HepG2 (cell line): ENCODE measurements around the gene ANXA5. TPM values are rescaled to one million over a fixed set of nuclear protein-coding genes. Genes with fewer than 3 reads are reported as not detected.

ENCODE experiments used
- ARID4A ChIP-seq: sonication (generic); formaldehyde crosslinking; IDR thresholded peaks from 2 replicates; pipeline ENCODE4 v1.5.0; 2020; ENCODE audit warnings: mild to moderate bottlenecking, missing genetic modification reagents, borderline replicate concordance
- CHD4 ChIP-seq: fragments of 200-600 bp; sonication (generic); IDR thresholded peaks from 2 replicates; pipeline ENCODE4 v1.7.0; 2017; ENCODE audit warnings: mild to moderate bottlenecking, low read length, borderline replicate concordance
- FOXA3 ChIP-seq: IDR thresholded peaks from 2 replicates; pipeline ENCODE4 v1.6.1; 2016; ENCODE audit warnings: missing genetic modification reagents, missing compliant biosample characterization
- FOXJ3 ChIP-seq: sonication (generic); formaldehyde crosslinking; IDR thresholded peaks from 2 replicates; pipeline ENCODE4 v1.4.0; 2020; ENCODE audit warnings: missing genetic modification reagents, mild to moderate bottlenecking, borderline replicate concordance
- GATA4 ChIP-seq: sonication (generic); IDR thresholded peaks from 2 replicates; pipeline ENCODE4 v1.6.1; 2016; ENCODE audit warnings: antibody characterized with exemption, low read depth, borderline replicate concordance
- GFI1 ChIP-seq: sonication (generic); formaldehyde crosslinking; IDR thresholded peaks from 2 replicates; pipeline ENCODE4 v1.5.0; 2020; ENCODE audit warnings: missing genetic modification reagents, mild to moderate bottlenecking, borderline replicate concordance
- MED13 ChIP-seq: sonication (generic); formaldehyde crosslinking; IDR thresholded peaks from 2 replicates; pipeline ENCODE4 v1.5.0; 2020; ENCODE audit warnings: missing genetic modification reagents
- TCF7 ChIP-seq: sonication (generic); IDR thresholded peaks from 2 replicates; pipeline ENCODE4 v1.6.1; 2016; ENCODE audit warnings: antibody characterized with exemption, low read depth
- XRCC5 ChIP-seq: fragments of 200-400 bp; formaldehyde crosslinking; optimal IDR thresholded peaks from 2 replicates; pipeline ENCODE3; 2017; ENCODE audit warnings: mild to moderate bottlenecking, low read length
- ZFP37 ChIP-seq: sonication (generic); formaldehyde crosslinking; IDR thresholded peaks from 2 replicates; pipeline ENCODE4 v1.4.0; 2020; ENCODE audit warnings: missing genetic modification reagents, borderline replicate concordance
- ZMYM2 ChIP-seq: sonication (generic); formaldehyde crosslinking; IDR thresholded peaks from 2 replicates; pipeline ENCODE4 v1.8.0; 2022; ENCODE audit warnings: mild to moderate bottlenecking, missing genetic modification reagents
- ZNF333 ChIP-seq: sonication (generic); formaldehyde crosslinking; IDR thresholded peaks from 2 replicates; pipeline ENCODE4 v1.4.0; 2020; ENCODE audit warnings: mild to moderate bottlenecking, missing genetic modification reagents, borderline replicate concordance
- ZNF709 ChIP-seq: sonication (generic); formaldehyde crosslinking; IDR thresholded peaks from 2 replicates; pipeline ENCODE4 v1.5.0; 2020; ENCODE audit warnings: mild to moderate bottlenecking, missing genetic modification reagents
- polyA plus RNA-seq, 8 experiments: library from polyadenylated mRNA; depleted of rRNA in 3 of 8; stranded (reverse) in 7 of 8; unstranded in 1 of 8; fragments of >200 nt; fragmentation: Illumina TruSeq in 4 of 8; extraction: Trizol in 4 of 8; gene quantifications; 2 replicates each; pipeline versions ENCODE4 v1.2.1 to v1.2.3, GENCODE V29; 2011 to 2016; ENCODE audit warnings: low read depth in 4 of 8, missing spikeins in 1 of 8, mixed read lengths in 1 of 8; ENCODE audit not compliant: insufficient read depth in 1 of 8
- total RNA-seq, 5 experiments: library from RNA; depleted of rRNA; stranded (reverse); fragments of >200 nt; fragmentation: Illumina TruSeq; extraction: Trizol; gene quantifications; 2 replicates each; pipeline ENCODE4 v1.2.3, GENCODE V29; 2016; ENCODE audit warnings: low read depth in 1 of 5
- TF ChIP-seq, protein P1 (sequence below): sonication (generic); formaldehyde crosslinking; IDR thresholded peaks from 2 replicates; pipeline ENCODE4 v1.4.0; 2020; ENCODE audit warnings: missing genetic modification reagents, borderline replicate concordance
- TF ChIP-seq, protein P2 (sequence below): IDR thresholded peaks from 2 replicates; pipeline ENCODE4 v1.6.1; 2012; ENCODE audit warnings: low read length, improper control_type of control experiment

Gene ANXA5
- total and polyA plus RNA-seq, 2 of the 13 experiments (the other 11 are each of a cell fraction or from before 2014, with no cell fraction given), result 209 to 342 TPM

- TF ChIP-seq GATA4 (0 out of 2 replicates have a peak, but pooled peaks have one; percentile 21), ZFP37 (CRISPR knock-in tag) (0 out of 2 replicates have a peak, but pooled peaks have one; percentile 39), ARID4A (peak; percentile 46; the same call in 1 of the 2 replicates), ZNF709 (no peak), MED13 (CRISPR knock-in tag) (peak; percentile 35; the same call in 1 of the 2 replicates), XRCC5 (peak; percentile 56), FOXJ3 (CRISPR knock-in tag) (peak; percentile 75; the same call in 1 of the 2 replicates), ZMYM2 (CRISPR knock-in tag) (0 out of 2 replicates have a peak, but pooled peaks have one; percentile 12), TCF7 (peak; percentile 30; the same call in 1 of the 2 replicates), ZNF333 (CRISPR knock-in tag) (no peak), FOXA3 (peak; percentile 88), CHD4 (0 out of 2 replicates have a peak, but pooled peaks have one; percentile 67), GFI1 (CRISPR knock-in tag) (0 out of 2 replicates have a peak, but pooled peaks have one; percentile 32)
- TF ChIP-seq, protein P1, sequence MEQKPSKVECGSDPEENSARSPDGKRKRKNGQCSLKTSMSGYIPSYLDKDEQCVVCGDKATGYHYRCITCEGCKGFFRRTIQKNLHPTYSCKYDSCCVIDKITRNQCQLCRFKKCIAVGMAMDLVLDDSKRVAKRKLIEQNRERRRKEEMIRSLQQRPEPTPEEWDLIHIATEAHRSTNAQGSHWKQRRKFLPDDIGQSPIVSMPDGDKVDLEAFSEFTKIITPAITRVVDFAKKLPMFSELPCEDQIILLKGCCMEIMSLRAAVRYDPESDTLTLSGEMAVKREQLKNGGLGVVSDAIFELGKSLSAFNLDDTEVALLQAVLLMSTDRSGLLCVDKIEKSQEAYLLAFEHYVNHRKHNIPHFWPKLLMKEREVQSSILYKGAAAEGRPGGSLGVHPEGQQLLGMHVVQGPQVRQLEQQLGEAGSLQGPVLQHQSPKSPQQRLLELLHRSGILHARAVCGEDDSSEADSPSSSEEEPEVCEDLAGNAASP (CRISPR knock-in tag), result peak; percentile 40; the same call in 1 of the 2 replicates
- TF ChIP-seq, protein P2, sequence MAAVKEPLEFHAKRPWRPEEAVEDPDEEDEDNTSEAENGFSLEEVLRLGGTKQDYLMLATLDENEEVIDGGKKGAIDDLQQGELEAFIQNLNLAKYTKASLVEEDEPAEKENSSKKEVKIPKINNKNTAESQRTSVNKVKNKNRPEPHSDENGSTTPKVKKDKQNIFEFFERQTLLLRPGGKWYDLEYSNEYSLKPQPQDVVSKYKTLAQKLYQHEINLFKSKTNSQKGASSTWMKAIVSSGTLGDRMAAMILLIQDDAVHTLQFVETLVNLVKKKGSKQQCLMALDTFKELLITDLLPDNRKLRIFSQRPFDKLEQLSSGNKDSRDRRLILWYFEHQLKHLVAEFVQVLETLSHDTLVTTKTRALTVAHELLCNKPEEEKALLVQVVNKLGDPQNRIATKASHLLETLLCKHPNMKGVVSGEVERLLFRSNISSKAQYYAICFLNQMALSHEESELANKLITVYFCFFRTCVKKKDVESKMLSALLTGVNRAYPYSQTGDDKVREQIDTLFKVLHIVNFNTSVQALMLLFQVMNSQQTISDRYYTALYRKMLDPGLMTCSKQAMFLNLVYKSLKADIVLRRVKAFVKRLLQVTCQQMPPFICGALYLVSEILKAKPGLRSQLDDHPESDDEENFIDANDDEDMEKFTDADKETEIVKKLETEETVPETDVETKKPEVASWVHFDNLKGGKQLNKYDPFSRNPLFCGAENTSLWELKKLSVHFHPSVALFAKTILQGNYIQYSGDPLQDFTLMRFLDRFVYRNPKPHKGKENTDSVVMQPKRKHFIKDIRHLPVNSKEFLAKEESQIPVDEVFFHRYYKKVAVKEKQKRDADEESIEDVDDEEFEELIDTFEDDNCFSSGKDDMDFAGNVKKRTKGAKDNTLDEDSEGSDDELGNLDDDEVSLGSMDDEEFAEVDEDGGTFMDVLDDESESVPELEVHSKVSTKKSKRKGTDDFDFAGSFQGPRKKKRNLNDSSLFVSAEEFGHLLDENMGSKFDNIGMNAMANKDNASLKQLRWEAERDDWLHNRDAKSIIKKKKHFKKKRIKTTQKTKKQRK, result no peak
- TF ChIP-seq, all 625 proteins: peak for 81
Measured at GRCh38 chr4:121676345-121677075, 20.3 kb downstream of the ANXA5 start (continued).
